Left kidney (tissue), 2 donors: ENCODE results near the gene PLEKHD1. TPM values are rescaled to one million over a fixed set of nuclear protein-coding genes. Genes with fewer than 3 reads are reported as not detected.
"Not testable (repeated sequence)": the region's sequence is repeated elsewhere in the genome, so short reads cannot be mapped to it uniquely, and the experiment has no call there.

ENCODE experiments used
- DNase-seq: peaks from one replicate; pipeline ENCODE4 v3.0.0-alpha.2; 2013
- polyA plus RNA-seq: library from polyadenylated mRNA; unstranded; fragments of 120-200 nt; gene quantifications from one replicate; pipeline ENCODE4 v1.2.1, GENCODE V29; 2013; ENCODE audit not compliant: insufficient read length

PLEKHD1 gene
- polyA plus RNA-seq, 1 donor: 5.4 TPM

DNA sequence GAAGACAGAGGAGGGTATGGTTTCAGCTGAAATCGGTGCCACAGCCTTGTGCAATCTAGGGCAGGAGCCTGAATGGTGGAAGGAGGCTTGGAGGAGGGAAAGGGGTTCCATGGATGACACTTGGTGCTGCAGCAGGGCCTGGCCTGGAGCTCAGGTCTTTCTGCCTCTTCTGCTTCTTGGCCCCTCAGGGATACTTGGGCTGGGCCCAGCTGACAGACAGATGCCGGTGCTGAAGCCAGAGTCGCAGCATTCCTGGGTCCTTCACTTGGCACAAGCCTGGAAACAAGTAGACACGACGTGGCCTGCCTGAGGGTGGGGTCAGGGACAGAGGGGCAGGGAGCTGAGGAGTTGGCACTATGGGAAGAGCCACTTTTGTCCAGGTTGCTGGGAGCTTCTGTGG, 4.4 kb upstream of the PLEKHD1 start:
- no peak for DNase-seq

DNA sequence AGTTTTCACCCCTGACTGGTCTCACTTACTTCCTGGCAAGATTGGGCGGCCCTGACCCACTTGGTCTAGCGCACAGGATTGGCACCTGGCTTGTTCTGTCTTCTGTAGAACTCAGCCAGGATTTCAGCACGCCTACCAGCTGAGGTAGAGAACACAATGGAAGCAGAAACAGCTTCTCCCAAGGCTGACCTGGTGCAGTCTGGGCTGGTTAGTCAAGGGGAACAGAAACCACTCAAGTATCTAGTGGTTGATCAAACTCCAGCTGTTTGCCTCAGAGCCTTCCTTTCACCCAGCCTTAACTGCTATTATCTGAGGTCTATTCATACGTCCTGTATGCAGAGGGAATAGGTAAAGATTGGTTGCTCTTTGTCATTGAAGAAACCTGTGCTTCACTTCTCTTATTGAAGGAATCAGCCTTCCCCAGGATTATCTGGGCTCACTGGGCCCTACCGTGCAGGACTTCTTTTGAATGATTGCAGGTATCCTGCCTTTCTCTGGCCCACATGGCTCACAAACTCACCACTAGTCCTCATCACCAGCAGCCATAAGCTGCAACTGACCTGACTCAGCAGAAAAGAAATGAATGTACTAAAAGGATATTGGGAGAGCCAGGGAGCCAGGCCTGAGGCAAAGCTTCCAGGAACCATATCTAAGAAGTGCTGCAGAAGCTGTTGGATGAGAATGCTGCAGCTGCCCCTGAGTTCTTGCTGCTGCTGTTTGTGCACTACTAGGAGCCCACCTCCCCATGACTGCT, 2.5 kb upstream of the PLEKHD1 start:
- no peak for DNase-seq

DNA sequence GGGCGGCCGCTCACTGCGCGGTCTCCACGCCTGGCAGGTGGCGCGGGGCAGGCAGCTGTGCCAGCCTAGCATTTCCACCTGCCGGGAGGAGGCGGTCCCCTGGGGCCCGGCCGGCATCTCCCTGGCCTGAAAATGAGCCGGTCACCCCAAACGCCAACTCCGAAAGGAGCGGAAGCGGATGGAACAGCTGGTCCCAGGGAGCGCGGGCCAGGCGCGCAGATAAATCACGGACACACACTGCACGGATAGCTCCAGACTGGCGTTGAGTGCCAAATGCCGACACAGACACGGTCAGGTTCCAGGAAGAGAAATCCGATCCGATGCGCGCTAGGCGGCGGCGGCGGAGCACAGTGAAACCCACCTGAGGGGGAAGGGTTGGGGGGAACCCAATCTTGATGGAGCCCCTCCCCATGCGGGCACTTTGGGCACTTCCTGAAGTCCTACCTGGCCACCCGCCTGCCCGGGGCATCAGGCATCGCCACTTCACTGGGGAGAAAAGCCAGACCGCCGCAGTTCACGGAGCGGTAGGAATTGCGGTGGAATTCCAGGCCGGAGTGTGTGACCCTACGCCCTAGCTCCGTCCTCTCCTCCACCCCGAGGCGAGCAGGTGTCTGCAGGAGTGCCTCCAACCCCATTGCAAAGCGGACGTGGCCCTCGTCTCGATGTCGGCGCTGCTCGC, 624 bp upstream of the PLEKHD1 start:
- DNase-seq: peak; percentile 57

DNA sequence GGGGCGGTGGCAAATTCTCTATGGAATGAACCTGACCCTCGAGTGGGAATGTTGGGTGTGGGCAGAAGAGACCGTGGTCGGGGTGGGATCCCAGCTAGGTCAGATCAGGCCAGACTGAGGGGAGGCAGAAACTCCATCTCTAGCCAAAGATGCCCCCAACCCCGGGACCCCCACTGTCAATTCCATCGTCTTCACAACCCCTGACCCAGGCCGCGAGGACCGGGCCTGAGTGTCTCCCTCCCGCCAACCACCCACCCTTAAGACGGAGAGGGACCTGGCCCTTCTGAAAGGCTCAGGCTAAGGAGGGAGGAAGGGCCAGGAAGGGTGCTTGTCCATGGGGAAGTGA, 760 bp downstream of the PLEKHD1 start:
- no peak for DNase-seq

DNA sequence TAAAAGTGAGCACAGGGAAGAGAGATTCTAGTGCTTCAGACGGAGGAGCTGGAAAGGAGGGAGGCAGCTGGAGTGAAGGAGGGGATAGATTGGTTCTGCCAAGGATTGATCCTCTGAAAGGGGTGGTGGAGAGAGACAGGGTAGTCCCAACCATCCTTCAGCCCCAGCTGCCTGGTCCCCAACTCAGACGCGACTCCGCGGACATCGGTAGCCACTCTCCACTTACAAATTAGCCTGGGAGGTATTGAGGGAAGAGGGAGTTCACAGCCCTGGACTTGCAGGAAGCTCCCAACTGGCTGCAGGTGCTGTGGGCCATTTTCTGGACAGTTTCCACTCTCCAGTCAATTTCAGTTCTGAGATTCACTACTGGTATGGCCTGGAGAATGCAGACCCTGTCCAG, 1.2 kb downstream of the PLEKHD1 start:
- no peak for DNase-seq

DNA sequence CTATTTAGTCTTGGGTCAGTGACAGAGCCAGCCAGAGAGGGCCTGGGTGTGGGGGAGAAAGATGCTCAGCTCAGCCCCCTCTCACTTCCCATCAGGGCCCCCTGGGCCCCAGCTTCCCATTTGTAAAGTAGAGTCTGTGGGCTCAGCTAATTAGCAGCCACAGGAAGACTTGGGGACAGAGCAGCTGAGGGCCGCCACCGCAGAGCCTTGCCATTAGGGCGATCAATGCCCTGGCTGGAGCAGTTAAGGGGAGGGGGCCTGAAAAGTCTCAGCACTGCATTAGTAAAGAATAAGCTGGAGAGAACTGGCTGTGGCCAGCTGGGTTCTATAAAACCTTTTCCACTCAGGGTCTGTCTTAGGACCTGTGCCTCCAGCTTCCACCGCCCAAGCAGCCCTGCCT, 2.7 kb downstream of the PLEKHD1 start:
- DNase-seq: no peak

DNA sequence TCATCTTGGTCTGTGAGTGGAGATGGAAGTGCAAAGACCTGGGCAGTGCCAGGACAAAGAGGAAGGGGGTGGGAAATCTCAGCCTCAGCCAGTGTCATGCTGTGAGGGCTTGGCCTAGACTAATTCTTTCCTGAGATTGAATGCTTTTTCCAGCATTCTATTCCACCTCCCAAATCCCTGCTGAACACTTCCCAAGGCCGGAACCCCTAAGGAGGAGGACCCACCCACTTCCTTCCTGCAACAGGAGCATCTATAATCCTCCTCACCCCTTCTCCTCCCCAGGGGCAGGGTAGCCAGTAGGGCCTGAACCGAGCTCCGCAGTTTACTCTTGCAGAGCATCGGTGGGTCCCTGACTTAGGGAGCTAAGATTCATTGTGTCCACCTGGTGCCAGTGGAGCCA, 3.2 kb downstream of the PLEKHD1 start:
- no peak for DNase-seq

DNA sequence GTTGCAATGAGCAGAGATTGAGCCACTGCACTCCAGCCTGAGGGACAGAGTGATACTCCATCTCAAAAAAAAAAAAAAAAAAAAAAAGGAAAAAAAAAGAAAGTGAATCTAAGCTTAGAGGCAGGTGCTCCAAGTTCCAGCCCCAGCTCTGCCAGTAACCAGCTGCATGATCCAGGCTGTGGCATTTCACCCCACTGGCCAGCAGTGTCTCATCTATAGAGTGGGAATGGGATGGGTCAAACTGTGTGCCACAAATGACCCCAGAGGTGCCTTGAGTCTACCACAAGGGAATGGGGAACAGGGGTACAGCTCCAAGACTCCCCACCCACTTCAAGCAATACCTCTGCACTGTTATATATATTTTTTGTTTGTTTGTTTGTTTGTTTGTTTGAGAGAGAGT, 5.0 kb downstream of the PLEKHD1 start:
- no peak for DNase-seq

DNA sequence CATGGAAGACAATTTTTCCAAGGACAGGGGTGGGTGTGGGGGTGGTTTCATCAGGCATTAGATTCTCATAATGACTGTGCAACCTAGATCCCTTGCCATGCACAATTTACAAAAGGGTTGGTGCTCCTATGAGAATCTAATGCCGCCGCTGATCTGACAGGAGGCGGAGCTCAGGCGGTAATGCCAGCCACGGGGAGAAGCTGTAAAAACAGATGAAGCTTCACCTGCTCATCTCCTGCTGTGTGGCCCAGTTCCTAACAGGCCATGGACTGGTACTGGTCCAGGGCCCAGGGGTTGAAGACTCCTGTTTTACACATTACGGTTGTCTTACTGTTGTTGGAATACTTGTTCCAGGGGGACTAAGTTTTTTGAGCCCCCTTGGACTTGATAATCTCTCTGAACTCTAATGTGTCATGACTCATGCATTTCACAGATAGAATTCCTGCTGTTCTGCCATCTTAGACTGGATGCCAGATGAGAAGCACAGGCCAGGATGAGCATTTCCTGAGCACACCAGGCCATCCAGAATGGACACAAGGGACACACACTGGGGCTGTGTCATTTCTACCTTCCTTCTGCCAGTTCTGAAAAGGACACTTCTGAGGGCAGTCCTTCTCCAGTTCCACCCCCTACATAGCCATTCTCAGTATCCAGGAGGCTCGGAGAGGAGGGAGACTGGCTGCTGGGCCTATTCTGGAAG, 5.8 kb downstream of the PLEKHD1 start:
- no peak for DNase-seq

DNA sequence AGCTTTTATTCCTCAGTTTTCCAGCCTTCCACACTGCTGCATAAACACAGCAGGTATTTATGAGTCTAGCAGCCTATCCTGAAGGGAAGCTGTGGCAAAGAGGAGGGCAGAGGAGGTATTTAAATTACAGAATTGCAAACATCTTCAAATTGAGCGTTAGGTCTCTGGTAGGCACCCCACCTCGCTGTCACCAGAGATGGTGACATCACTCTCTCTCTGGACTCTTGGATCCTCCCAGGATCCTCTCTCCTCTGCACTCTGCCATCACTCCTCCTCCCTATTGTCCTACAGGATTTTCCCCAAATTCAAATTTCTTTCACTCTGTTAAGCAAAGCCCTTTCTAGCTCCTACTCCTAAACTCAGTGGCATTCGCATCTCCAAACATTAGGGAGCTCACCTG, 6.7 kb downstream of the PLEKHD1 start:
- no peak for DNase-seq

DNA sequence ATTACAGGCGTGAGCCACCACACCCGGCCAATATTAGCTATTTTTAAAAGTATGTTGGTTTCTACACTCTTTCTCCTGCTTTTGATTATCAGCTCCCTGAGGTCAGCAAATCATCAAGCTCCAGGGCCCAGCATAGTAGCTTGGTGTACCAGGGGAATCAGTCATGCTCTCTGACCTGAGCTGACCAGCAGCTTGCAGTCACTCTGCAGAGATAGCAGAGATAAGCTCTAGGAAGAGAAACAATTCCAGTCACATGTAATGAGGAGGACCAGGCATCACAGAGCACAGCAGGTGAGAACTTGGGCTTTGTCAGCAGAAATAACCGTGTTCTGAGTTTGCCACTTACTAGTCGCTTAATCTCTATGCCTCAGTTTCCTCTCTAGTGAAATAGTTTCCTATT, 8.5 kb downstream of the PLEKHD1 start:
- no peak for DNase-seq

DNA sequence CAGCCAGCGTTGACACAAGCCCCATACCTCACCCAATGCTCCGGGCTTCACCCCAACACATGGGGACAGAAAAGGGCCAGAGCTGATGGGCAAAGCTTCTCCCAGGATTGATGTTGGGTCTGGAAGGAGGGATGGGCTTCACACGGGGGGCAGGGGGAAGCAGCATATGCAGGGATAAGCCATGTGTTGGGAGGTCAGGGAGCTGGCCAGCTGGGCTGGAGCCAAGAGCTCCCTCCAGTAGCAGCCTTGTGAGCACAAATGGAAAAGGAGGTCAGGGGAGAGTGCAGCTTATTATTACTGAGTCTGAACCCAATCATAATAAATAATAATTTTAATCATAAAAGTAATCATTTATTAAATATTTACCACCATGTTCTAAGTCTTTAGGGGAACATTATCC, 9.3 kb downstream of the PLEKHD1 start:
- DNase-seq: no peak

DNA sequence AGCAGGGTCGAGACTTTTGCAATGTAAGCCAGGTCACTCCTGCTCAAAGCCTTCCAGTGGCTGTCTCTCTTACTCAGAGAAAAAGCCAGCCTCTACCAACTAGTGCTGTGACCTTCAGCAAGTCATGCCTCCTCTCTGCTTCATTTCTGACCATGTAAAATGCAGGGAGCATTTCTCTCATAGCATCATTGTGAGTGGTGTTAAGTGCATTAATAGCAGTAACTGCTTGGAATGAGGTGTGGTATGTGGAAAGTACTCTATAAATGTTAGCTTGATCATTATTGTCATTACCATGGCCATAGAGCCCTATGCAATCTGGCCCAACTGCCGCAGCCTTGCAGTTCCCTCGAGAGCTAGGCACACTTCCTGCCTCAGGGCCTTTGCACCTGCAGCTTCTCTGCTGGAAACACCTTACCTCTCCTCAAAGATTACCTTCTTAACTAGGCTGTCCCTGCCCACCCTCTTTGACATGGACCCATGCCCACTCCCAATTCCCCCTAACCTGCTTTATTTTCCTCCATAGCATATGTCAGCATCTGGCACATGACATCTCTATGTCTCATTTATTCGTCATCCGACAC, 10.9 kb downstream of the PLEKHD1 start:
- DNase-seq: no peak

DNA sequence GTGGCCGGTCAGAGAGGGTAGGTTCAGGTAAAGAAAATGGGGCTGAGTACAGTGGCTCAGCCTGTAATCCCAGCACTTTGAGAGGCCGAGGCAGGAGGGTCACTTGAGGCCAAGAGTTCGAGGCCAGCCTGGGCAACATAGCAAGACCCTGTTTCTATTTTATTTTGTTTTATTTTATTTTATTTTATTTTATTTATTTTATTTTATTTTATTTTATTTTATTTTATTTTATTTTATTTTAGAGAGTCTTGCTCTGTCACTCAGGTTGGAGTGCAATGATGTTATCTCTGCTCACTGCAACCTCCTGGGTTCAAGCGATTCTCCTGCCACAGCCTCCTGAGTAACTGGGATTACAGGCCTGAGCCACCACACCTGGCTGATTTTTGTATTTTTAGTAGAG, 13.3 kb downstream of the PLEKHD1 start:
- not testable (repeated sequence) for DNase-seq

DNA sequence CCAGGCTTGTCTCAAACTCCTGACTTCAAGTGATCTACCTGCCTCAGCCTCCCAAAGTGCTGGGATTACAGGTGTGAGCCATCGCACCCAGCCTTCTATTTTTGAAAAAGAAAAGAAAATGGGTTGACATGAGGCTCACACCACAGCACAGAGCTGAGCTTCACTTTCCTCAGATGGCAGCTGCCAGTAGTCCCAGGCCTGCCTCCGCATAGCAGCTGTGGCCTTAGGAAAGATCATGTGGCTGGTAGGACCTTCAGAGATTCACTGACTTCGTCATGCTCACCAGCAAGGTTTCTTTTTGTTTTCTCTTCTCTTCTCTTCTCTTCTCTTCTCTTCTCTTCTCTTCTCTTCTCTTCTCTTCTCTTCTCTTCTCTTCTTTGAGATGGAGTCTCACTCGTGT, 13.8 kb downstream of the PLEKHD1 start:
- DNase-seq: not testable (repeated sequence)

DNA sequence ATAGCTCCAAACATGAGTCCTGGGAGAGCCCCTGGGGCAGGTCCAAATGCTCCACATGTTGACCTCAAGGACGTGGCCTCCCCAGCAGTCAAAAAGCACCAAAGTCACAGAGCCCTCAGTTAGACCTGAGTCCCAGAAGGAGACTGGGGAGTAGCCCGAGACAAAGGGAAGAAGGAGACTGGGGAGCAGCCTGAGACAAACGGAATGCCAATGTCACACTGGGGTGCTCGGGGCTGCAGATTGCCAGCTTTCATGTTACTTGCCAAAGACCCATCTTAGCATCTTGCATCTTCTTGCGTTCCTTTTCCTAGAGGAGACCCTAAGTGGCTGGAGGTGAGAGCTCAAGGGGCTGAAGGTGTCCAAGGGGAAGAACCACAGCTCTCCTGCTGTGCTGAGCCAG, 14.9 kb downstream of the PLEKHD1 start:
- DNase-seq: no peak

DNA sequence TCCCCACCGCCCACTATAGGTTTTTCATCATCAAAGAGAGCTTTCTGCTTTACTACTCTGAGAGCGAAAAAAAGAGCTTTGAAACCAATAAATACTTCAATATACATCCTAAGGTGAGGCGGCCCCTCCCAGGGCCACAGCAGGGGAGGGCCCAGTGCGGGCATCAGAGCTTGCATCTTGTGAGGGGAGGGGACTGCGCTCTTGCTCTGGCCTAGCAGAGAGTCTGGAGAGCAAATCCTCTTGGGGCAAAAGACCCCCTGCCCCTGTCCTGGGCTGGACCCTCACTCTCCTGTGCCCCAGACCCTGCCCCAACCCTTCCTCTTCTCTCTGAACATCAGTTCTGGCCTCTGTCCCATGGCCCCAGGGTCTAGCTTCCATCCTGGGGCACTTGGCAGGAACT, 15.6 kb downstream of the PLEKHD1 start:
- DNase-seq: no peak

DNA sequence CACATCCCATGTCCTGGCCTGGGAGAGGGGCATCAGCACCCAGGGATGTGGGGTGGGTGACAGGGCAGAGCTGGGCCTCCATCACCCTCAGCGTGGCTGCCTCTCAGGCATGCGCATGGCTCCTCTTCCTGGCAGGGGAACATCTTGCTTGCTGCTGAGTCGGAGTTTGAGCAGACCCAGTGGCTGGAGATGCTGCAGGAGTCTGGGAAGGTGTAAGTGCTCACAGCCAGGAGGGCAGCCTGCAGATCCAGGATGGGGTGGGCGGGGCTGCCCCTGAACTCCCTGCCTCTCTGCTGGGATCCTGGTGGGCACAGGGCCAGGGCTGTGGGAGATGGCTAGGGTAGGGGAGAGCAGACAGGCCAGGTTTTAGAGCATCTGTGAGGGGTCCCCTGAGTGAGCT, 16.2 kb downstream of the PLEKHD1 start:
- no peak for DNase-seq

DNA sequence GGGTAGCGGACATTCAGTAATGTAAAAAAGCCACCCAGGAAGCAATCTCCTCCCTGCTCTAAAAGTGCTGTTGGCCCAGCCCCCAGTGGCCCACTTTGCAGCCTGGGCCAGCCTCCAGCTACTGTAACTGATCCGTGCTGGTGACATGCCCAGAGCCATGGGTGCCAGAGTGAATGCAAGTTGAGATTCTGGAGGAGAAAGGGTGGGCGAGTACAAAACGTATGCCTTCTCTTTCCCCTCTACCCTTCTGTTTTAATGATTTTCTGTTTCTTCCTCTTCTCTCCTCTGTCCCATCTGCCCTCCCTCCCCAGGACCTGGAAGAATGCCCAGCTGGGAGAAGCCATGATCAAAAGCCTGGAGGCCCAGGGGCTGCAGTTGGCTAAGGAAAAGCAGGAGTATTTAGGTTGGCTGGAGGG, 16.9 kb downstream of the PLEKHD1 start:
- no peak for DNase-seq

DNA sequence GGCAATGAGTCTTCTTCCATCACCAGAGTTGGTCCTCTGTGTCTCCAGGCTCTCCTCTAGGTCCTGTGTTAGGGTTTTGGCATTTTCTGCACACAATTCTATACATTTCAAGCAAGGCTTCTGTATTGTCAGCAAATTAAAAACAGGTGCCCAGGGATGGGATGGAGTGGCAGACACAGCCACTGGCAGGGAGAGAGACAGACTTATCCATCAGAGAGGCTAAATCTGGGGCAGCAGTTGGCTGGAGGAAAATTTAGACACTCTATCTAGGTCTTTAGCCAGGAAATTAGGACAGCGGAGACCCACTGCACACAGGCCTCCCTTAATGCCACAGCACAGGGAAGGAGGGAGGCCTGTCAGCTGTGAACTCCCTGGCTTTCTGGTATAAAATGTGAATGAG, 20.2 kb downstream of the PLEKHD1 start:
- DNase-seq: no peak

DNA sequence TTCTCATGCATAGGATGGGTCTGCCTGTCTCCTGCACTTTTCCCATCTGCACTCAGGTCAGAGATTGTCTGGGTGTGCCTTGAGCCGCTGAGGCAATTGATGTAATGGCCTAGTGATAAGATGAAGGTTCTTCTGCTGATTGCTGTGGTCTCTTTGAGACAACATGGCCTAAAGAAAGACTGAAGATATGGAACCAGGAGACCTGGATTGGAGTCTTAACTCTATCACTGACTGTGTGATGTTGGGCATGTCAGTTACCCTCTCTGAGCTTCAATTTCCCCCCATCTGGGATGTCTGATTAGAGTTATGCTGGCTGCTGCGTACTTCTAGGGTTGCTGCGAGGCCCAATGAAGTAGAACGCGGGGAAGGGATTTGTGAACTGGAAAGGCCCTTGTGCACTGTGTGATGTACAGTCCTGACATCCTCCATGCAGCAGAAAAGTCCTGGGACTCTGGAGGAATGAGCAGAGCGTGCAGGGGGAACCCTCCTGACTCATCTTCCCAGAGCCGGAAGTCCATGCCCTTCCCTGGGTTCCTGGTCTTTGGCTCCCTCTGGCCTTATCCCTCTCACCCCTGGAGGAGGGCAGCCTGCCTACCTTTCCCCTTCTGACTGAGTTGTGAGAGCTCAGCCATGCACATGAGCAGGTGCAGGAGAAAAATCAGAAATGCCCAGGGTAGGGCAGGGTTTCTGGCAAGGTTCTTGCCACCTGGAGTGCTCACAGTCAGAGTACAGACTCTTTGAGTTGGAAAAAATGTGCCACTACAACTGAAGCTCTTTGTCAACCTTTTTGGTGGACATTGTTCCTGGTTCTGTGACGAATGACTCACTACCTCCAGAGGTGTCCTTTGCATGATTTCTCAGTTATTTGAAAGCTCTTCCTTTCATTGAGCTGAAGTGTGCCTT, 21.1 kb downstream of the PLEKHD1 start:
- no peak for DNase-seq

DNA sequence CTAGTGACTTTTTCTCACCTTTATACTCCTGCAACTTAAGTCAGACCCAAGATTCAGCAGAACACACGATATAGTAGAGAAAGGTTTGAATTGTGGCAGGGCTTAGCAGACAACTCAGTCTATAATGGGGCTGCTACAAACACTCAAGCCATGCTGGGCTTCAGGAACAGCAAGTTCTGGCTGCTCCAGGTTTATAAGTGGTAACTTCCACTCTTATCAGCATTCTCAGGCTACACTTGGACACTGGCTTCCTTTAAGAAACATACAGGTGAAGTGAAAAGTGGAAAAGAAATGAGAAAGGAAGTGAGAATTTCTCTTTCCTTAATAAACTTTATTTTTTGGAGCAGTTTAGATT, 21.7 kb downstream of the PLEKHD1 start:
- no peak for DNase-seq
